Right ventricle myocardium superior (tissue), 1 donor: Measurements from ENCODE around the gene NRG2. TPM values are rescaled to one million over a fixed set of nuclear protein-coding genes. Genes with fewer than 3 reads are reported as not detected.

ENCODE experiments used
- ATAC-seq: fragments of 200-7000 bp; cut with Tn5 transposase; one replicate; pipeline ENCODE4 v1.9.1; 2020; ENCODE audit warnings: mild to moderate bottlenecking; ENCODE audit not compliant: poor library complexity
- DNase-seq: peaks from one replicate; pipeline ENCODE4 v3.0.0-alpha.2; 2020
- intact Hi-C: fragments of 100-400 bp; cut with DNase I; formaldehyde crosslinking; loops from one replicate; pipeline ENCODE4 v1.11.2; 2022
- total RNA-seq: library from RNA; stranded (reverse); fragmentation: NEBNext Ultra II Directional; extraction: Animal tissue kit (Norgen Biotek cat#: 25700); gene quantifications from one replicate; pipeline ENCODE4 v1.2.1, GENCODE V29; 2021
- donor health status: DM: no; HTN: yes; CAD: no; lungs with severe emphysema.

The NRG2 gene
- total RNA-seq, 1 donor from 2014 or later = 2.1 TPM

GRCh38 chr5:139982157-139982974, 60.7 kb downstream of the NRG2 start:
- intact Hi-C loops = no loop called here
- ATAC-seq (no peak), DNase-seq (peak; percentile 58)

GRCh38 chr5:139980765-139981164, 62.3 kb downstream of the NRG2 start:
- intact Hi-C loops = no loop called here
- no peak for DNase-seq
- no peak for ATAC-seq

- no peak for DNase-seq
- intact Hi-C loops = no loop called here
- ATAC-seq = no peak
Observed at GRCh38 chr5:139979943-139980342, 63.2 kb downstream of the NRG2 start.

GRCh38 chr5:139979518-139979917, 63.6 kb downstream of the NRG2 start:
- DNase-seq = no peak
- intact Hi-C loops = no loop called here
- ATAC-seq = no peak

DNA sequence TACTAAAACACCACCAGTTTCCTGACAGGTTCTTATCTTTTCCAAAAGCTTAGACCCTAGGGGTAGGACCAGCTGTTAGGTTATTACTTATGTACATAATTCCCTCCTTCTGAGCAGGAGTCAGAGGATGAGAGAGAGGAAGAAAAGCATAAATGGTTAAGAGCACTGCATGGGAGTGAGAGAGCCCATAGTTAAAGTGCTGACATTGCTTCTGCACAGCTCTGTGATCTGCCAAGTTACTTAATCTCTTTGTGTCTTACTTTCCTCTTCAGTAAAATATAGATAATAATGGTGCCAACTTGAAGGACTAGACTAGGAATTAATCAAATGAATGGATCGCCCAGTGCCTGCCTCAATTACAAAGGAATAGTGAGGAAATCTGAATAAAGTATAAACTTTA, 66.4 kb downstream of the NRG2 start:
- intact Hi-C loops = no loop called here
- DNase-seq (no peak), ATAC-seq (peak; percentile 69)

GRCh38 chr5:139975942-139976341, 67.2 kb downstream of the NRG2 start:
- intact Hi-C loops = no loop called here
- ATAC-seq (peak; percentile 44), DNase-seq (no peak)

DNA sequence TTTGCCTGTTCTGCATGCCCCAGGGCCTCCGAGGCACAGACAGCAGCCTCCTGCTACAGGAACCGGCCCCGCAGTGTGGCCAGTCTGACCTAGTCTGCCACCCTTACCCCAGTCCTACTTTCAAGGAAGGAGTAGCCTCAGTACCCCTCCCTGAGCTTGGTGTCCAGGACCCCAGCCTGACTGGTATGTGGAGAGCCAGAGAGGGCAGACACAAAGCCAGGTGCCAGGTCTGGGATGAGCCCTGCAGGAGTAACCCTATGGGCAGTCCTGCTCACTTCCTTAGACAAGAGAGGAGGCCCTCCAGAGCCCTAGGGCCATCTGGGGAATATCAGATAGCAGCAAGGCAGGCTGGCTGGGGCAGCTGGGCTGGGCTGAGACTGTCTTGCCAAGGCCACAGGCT, 67.8 kb downstream of the NRG2 start:
- DNase-seq = no peak
- intact Hi-C loops = no loop called here
- ATAC-seq = peak; percentile 45

- intact Hi-C loops = no loop called here
- no peak for DNase-seq
Observed at GRCh38 chr5:139974661-139975060, 68.4 kb downstream of the NRG2 start.

DNA sequence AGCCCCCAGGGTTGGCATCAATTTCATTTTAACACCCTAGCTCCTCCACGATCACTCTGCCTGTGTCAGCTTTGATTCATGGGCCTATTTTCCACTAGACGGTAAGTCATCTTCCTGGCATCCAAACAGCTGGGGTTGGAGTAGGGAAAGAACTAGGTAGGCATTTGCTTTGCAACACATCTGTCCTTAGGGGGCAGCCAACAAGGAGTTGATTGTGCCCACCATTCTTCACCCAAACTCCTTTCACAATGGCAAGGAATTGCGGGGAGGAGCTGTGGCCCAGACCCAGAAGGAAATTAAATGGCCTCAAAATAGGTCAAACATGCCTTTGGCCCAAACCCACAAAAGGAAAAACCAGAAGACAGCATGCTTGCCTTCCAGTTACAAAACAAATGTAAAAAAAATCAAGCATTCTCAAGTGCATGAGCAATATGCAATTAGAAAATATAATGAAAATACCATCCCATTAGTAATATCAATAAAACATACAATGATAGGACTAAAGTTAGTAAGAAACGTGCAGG, 71.8 kb downstream of the NRG2 start:
- intact Hi-C loops = no loop called here
- ATAC-seq = no peak
- no peak for DNase-seq

More at GRCh38 chr5:139974661-139975060, 68.4 kb downstream of the NRG2 start:
- no peak for ATAC-seq

DNA sequence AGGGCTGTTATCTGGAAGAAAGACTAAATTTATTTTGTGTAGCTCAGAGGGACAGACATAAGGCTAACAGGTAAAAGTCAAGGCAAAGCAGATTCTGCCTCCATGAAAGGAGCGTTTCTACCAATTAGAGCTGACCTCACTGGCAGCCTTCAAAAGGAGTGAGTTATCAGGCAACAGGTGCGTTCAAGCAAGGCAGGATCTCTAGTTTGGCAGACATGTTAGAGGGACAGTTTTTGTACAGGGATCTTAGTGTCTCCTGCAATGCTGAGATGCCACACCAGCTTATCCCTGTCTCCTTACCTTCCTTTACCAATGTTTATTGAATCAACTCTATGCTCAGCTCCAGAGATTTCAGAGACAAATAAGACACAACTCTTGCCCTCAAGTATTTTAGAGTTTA, 73.8 kb downstream of the NRG2 start:
- DNase-seq (no peak), ATAC-seq (no peak)
- intact Hi-C loops = loop anchor here (2.0 to 5.0 kb wide), 2 partner anchors 107 to 183 kb away; no protein-coding TSS in a partner anchor

- DNase-seq (peak; percentile 91), ATAC-seq (peak; percentile 98)
- intact Hi-C loops = loop anchor here (2.0 to 5.0 kb wide), 2 partner anchors 106 to 182 kb away; no protein-coding TSS in a partner anchor
Observed at GRCh38 chr5:139968547-139969261, 74.4 kb downstream of the NRG2 start.

- intact Hi-C loops = loop anchor here (5.0 kb wide), 1 partner anchor 105 kb away; no protein-coding TSS in a partner anchor
Observed at GRCh38 chr5:139967353-139967752, 75.7 kb downstream of the NRG2 start.

GRCh38 chr5:139966856-139967255, 76.2 kb downstream of the NRG2 start:
- ATAC-seq (no peak), DNase-seq (no peak)
- intact Hi-C loops = loop anchor here (5.0 kb wide), 1 partner anchor 105 kb away; no protein-coding TSS in a partner anchor

More at GRCh38 chr5:139967353-139967752, 75.7 kb downstream of the NRG2 start:
- ATAC-seq (no peak), DNase-seq (no peak)

GRCh38 chr5:139964994-139965565, 78.0 kb downstream of the NRG2 start:
- no peak for DNase-seq
- intact Hi-C loops = loop anchor here (5.0 kb wide), 1 partner anchor 103 kb away; no protein-coding TSS in a partner anchor
- no peak for ATAC-seq

GRCh38 chr5:139964266-139964993, 78.7 kb downstream of the NRG2 start:
- no peak for DNase-seq
- intact Hi-C loops = no loop called here

GRCh38 chr5:139962445-139962844, 80.7 kb downstream of the NRG2 start:
- no peak for DNase-seq
- intact Hi-C loops = no loop called here
- ATAC-seq = no peak

More at GRCh38 chr5:139964266-139964993, 78.7 kb downstream of the NRG2 start:
- no peak for ATAC-seq

- DNase-seq = no peak
- intact Hi-C loops = no loop called here
- no peak for ATAC-seq
Observed at GRCh38 chr5:139961435-139962157, 81.5 kb downstream of the NRG2 start.
